AG04450 (cell line): Measurements from ENCODE around the gene ITPRIPL2. TPM values are rescaled to one million over a fixed set of nuclear protein-coding genes. Genes with fewer than 3 reads are reported as not detected.

Experiments used
- CTCF ChIA-PET: fragments of 300-600, 350-600 bp; formaldehyde crosslinking; extraction: SDS; loops from one replicate; lab custom pipeline; 2022; ENCODE audit warnings: antibody characterized with exemption, inconsistent platforms; lab: Charles Lee
- POLR2A ChIA-PET: fragments of 350-600 bp; formaldehyde crosslinking; extraction: SDS; loops from one replicate; lab custom pipeline; 2021; ENCODE audit warnings: antibody characterized with exemption, inconsistent platforms; lab: Yijun Ruan, JAX
- DNase-seq: peaks from one replicate; pipeline ENCODE4 v3.0.0-alpha.2; 2011; ENCODE audit warnings: low read depth, low spot score
- H3K27ac ChIP-seq: one replicate; pipeline ENCODE4 v1.5.1; 2012; ENCODE audit warnings: low read depth, low read length, control low read depth
- H3K27me3 ChIP-seq: one replicate; pipeline ENCODE4 v1.6.0; 2012; ENCODE audit warnings: low read length; ENCODE audit not compliant: control insufficient read depth, insufficient read depth
- H3K4me3 ChIP-seq: 2 replicates; pipeline ENCODE4 v1.5.1; 2011; ENCODE audit warnings: mild to moderate bottlenecking, low read depth, low read length, control low read depth
- H3K9me3 ChIP-seq: 2 replicates; pipeline ENCODE4 v1.5.1; 2012; ENCODE audit warnings: low read length; ENCODE audit not compliant: control insufficient read depth, insufficient read depth
- polyA plus RNA-seq: library from polyadenylated mRNA; depleted of rRNA; stranded (reverse); fragments of >200 nt; gene quantifications from 2 replicates; pipeline ENCODE4 v1.2.3, GENCODE V29; 2011
- TF ChIP-seq, protein P1 (sequence below): IDR thresholded peaks from 2 replicates; pipeline ENCODE4 v1.5.1; 2011; ENCODE audit warnings: low read depth, low read length, control low read depth, inconsistent platforms

ITPRIPL2 gene
- polyA plus RNA-seq, 1 experiment = 16.3 TPM

DNA sequence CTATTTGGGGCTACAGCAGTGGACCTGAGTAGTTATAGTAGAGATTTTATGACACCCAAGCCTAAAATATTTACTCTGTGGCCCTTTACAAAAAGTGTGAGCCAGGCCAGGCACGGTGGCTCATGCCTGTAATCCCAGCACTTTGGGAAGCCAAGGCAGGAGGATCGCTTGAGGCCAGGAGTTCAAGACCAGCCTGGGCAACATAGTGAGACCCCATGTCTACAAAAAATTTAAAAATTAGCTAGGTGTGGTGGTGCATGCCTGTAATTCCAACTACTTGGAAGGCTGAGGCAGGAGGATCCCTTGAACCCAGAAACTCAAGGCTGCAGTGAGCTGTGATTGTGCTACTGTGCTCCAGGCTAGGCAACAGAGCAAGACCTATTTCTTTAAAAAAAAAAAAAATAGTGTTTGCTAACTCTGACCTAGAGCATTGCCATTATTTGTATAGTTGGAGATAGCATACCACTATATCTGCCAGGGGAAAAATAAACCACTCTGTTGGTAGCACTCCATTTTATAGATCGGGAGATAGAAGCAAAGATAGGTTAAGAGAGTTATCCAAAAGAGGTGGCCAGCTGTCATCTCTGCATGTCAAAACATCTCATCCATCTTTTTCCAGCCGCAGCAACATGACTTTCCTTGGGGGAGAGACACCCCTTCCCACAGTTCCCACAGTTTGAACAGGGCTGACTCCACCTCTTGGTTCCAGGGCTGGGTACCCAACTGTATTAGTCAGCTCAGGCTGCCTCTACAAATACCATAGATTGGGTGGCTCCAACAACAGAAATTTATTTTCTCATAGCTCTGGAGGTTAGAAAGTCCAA, 3.0 kb upstream of the ITPRIPL2 start:
- DNase-seq = no peak
- no peak overlapping the region for H3K27ac ChIP-seq
- CTCF ChIA-PET = interaction anchor here (1.3 kb wide), 1 partner anchor 23 kb away, joined by 4 read pairs; no protein-coding TSS in a partner anchor
- POLR2A ChIA-PET = no interaction called here
- no peaks in the 10 kb centered on the region for H3K27me3 ChIP-seq
- TF ChIP-seq, protein P1, sequence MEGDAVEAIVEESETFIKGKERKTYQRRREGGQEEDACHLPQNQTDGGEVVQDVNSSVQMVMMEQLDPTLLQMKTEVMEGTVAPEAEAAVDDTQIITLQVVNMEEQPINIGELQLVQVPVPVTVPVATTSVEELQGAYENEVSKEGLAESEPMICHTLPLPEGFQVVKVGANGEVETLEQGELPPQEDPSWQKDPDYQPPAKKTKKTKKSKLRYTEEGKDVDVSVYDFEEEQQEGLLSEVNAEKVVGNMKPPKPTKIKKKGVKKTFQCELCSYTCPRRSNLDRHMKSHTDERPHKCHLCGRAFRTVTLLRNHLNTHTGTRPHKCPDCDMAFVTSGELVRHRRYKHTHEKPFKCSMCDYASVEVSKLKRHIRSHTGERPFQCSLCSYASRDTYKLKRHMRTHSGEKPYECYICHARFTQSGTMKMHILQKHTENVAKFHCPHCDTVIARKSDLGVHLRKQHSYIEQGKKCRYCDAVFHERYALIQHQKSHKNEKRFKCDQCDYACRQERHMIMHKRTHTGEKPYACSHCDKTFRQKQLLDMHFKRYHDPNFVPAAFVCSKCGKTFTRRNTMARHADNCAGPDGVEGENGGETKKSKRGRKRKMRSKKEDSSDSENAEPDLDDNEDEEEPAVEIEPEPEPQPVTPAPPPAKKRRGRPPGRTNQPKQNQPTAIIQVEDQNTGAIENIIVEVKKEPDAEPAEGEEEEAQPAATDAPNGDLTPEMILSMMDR = no peak
- H3K9me3 ChIP-seq = peaks cover 13% of the 10 kb centered on the region; the same call in 1 of the 2 replicates
- H3K4me3 ChIP-seq = no peak overlapping the region

DNA sequence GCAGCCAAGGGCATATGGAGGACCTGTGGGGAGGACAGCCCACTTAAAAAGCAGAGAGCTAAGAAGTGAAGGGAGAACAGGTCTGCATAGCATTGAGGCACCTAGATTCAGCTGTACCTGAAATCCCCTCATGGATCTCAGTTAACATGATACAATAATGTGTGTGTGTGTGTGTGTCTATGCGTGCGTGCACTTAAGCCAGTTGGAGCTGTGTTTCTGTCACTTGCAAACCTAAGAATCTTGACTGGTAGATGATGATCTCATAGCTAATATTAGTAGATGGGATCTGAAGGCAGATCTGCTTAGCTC, 1.7 kb upstream of the ITPRIPL2 start:
- CTCF ChIA-PET = interaction anchor here (1.5 to 2.1 kb wide), 2 partner anchors 25 to 26 kb away, joined by 4 to 7 read pairs; no protein-coding TSS in a partner anchor

GRCh38 chr16:19114359-19115147, 789 bp downstream of the ITPRIPL2 start:
- peaks cover 14% of the 10 kb centered on the region; the same call in 1 of the 2 replicates for H3K9me3 ChIP-seq
- POLR2A ChIA-PET = interaction anchor here (0.5 to 1.2 kb wide), 4 partner anchors 10 to 406 kb away, joined by 3 to 5 read pairs (median 4); partner anchors contain the start of gene RPS15A
- peak overlapping the region; percentile 73 for H3K4me3 ChIP-seq
- TF ChIP-seq, protein P1 = 0 out of 2 replicates have a peak, but pooled peaks have one; percentile 33
- CTCF ChIA-PET = interaction anchor here (1.2 to 1.4 kb wide), 2 partner anchors 10 to 28 kb away, joined by 3 to 5 read pairs; no protein-coding TSS in a partner anchor
- no peak for DNase-seq
- H3K27me3 ChIP-seq = no peaks in the 10 kb centered on the region
- H3K27ac ChIP-seq = peak overlapping the region; percentile 68

More for the DNA sequence above, 1.7 kb upstream of the ITPRIPL2 start:
- H3K27me3 ChIP-seq = no peaks in the 10 kb centered on the region
- H3K4me3 ChIP-seq = no peak overlapping the region
- no peak for DNase-seq
- POLR2A ChIA-PET = interaction anchor here (0.7 to 0.8 kb wide), 2 partner anchors 24 to 36 kb away, joined by 3 read pairs; no protein-coding TSS in a partner anchor
- TF ChIP-seq, protein P1 = no peak
- peaks cover 14% of the 10 kb centered on the region; the same call in 1 of the 2 replicates for H3K9me3 ChIP-seq
- H3K27ac ChIP-seq = no peak overlapping the region

DNA sequence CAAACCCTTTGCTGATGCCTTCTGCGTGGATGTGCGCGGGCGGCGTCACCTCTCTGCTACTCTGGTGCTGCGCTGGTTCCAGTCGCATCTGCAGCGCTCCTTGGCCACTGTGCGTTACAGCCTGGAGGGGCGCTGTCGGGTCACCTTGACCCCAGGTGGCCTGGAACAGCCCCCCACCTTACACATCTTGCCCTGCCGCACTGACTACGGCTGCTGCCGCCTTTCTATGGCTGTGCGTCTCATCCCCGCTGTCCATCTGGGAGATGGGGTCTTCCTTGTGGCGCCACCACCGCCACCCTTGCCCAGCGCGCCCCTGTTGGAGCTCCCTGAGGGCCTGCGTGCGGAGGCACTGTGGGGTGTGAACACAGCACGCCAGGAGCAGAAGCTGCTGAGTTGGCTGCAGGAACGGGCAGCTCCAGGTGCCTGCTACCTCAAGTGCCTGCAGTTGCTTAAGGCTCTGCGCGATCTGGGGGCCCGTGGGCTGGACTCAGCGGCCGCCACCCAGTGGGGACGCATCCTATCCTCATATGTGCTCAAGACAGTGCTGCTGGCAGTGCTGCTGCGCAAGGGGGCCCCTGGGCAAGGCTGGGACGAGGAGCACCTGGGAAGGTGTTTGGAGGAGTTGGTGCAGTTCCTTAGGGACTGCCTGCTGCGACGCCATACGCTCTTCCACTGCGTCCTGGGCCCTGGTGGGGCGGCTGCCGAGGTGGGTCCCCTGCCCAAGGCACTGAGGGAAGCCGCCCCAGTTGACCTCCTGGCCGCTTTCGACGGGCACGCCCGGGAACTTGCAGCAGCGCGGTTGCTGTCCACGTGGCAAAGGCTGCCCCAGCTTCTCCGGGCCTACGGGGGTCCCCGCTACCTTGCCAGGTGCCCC, 1.6 kb downstream of the ITPRIPL2 start:
- CTCF ChIA-PET = interaction anchor here (1.2 to 1.4 kb wide), 2 partner anchors 11 to 29 kb away, joined by 3 to 5 read pairs; no protein-coding TSS in a partner anchor
- no peak for DNase-seq
- Histone ChIP-seq H3K4me3 (peak overlapping the region; percentile 73), H3K27ac (peak overlapping the region; percentile 68), H3K9me3 (peaks cover 14% of the 10 kb centered on the region; the same call in 1 of the 2 replicates), H3K27me3 (no peaks in the 10 kb centered on the region)
- POLR2A ChIA-PET = interaction anchor here (1.0 kb wide), 1 partner anchor 325 kb away, joined by 4 read pairs; the partner anchor contains the start of gene RPS15A
- TF ChIP-seq, protein P1 = peak; percentile 5; the same call in 1 of the 2 replicates
